ENCODE results near the gene TMCC1.
"Not testable (repeated sequence)": the region's sequence is repeated elsewhere in the genome, so short reads cannot be mapped to it uniquely, and the experiment has no call there.

The TMCC1 gene

GRCh38 chr3:129650256-129650872 lies 243.1 kb downstream of the TMCC1 start:
- peak; percentile 74 for DNase-seq (ENCODE audit: low spot score)

- DNase-seq (ENCODE audit: low spot score) = no peak
Measured at GRCh38 chr3:129648391-129648790, 245.1 kb downstream of the TMCC1 start.

GRCh38 chr3:129645286-129645685 lies 248.2 kb downstream of the TMCC1 start:
- DNase-seq (ENCODE audit: low spot score) = no peak

GRCh38 chr3:129644836-129645235 lies 248.7 kb downstream of the TMCC1 start:
- DNase-seq (ENCODE audit: low spot score) = no peak

GRCh38 chr3:129641567-129642260 lies 251.8 kb downstream of the TMCC1 start:
- DNase-seq (ENCODE audit: low spot score) = not testable (repeated sequence)

- not testable (repeated sequence) for DNase-seq (ENCODE audit: low spot score)
Measured at GRCh38 chr3:129640985-129641384, 252.5 kb downstream of the TMCC1 start.

GRCh38 chr3:129638481-129638880 lies 255.0 kb downstream of the TMCC1 start:
- DNase-seq (ENCODE audit: low spot score) = no peak

GRCh38 chr3:129636082-129636481 lies 257.4 kb downstream of the TMCC1 start:
- no peak for DNase-seq (ENCODE audit: low spot score)

GRCh38 chr3:129635656-129636055 lies 257.9 kb downstream of the TMCC1 start:
- DNase-seq (ENCODE audit: low spot score) = no peak

- DNase-seq (ENCODE audit: low spot score) = no peak
Measured at GRCh38 chr3:129633751-129634481, 259.6 kb downstream of the TMCC1 start.

- DNase-seq (ENCODE audit: low spot score) = no peak
Measured at GRCh38 chr3:129632977-129633376, 260.5 kb downstream of the TMCC1 start.

GRCh38 chr3:129632556-129632955 lies 261.0 kb downstream of the TMCC1 start:
- no peak for DNase-seq (ENCODE audit: low spot score)

GRCh38 chr3:129632056-129632455 lies 261.5 kb downstream of the TMCC1 start:
- DNase-seq (ENCODE audit: low spot score) = no peak

GRCh38 chr3:129629011-129629410 lies 264.5 kb downstream of the TMCC1 start:
- DNase-seq (ENCODE audit: low spot score) = no peak

GRCh38 chr3:129628169-129628522 lies 265.4 kb downstream of the TMCC1 start:
- DNase-seq (ENCODE audit: low spot score) = no peak

GRCh38 chr3:129627350-129628168 lies 266.0 kb downstream of the TMCC1 start:
- peak; percentile 75 for DNase-seq (ENCODE audit: low spot score)

GRCh38 chr3:129626744-129627349 lies 266.7 kb downstream of the TMCC1 start:
- DNase-seq (ENCODE audit: low spot score) = peak; percentile 83

GRCh38 chr3:129625072-129625874 lies 268.2 kb downstream of the TMCC1 start:
- DNase-seq (ENCODE audit: low spot score) = no peak

GRCh38 chr3:129624347-129625071 lies 269.0 kb downstream of the TMCC1 start:
- DNase-seq (ENCODE audit: low spot score) = no peak

GRCh38 chr3:129623447-129624118 lies 269.9 kb downstream of the TMCC1 start:
- no peak for DNase-seq (ENCODE audit: low spot score)

All from SW480 (cell line).